HG03520 (cell line): ENCODE data around the gene RASA2.
"Not testable (repeated sequence)": the region's sequence is repeated elsewhere in the genome, so short reads cannot be mapped to it uniquely, and the experiment has no call there.

ENCODE experiments used
- ATAC-seq: cut with Tn5 transposase; IDR thresholded peaks from one replicate; pipeline ENCODE4 v1.9.1; 2021; ENCODE audit warnings: mild to moderate bottlenecking, moderate library complexity; ENCODE audit not compliant: unreplicated experiment

RASA2 gene

GRCh38 chr3:141455603-141456300 is 31.1 kb upstream of the RASA2 start:
- no peak for ATAC-seq

DNA sequence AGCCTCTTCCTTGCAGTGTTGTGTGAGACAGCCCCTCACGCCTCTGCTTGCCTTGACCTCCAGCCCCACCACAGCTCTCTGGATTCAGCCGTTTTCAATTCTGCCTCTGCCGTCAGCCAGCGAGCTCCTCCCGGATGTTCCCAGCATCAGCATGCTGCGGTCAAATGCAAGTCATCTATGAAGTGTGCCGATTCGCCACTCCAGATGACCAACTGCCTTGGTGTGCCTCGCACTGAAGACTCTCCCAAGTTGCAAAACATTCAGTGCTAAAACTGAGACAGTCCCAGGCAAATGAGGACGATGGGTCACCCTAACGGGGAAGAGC is 30.6 kb upstream of the RASA2 start:
- no peak for ATAC-seq

- ATAC-seq = no peak
Measured at GRCh38 chr3:141457624-141458236, 29.1 kb upstream of the RASA2 start.

GRCh38 chr3:141459008-141459407 is 27.8 kb upstream of the RASA2 start:
- ATAC-seq = no peak

GRCh38 chr3:141460097-141460704 is 26.6 kb upstream of the RASA2 start:
- peak; percentile 95 for ATAC-seq

- no peak for ATAC-seq
Measured at GRCh38 chr3:141462176-141462859, 24.5 kb upstream of the RASA2 start.

GRCh38 chr3:141465221-141465620 is 21.6 kb upstream of the RASA2 start:
- no peak for ATAC-seq

GRCh38 chr3:141466633-141467169 is 20.1 kb upstream of the RASA2 start:
- ATAC-seq = no peak

GRCh38 chr3:141469720-141470119 is 17.1 kb upstream of the RASA2 start:
- ATAC-seq = no peak

- no peak for ATAC-seq
Measured at GRCh38 chr3:141471160-141471559, 15.7 kb upstream of the RASA2 start.

DNA sequence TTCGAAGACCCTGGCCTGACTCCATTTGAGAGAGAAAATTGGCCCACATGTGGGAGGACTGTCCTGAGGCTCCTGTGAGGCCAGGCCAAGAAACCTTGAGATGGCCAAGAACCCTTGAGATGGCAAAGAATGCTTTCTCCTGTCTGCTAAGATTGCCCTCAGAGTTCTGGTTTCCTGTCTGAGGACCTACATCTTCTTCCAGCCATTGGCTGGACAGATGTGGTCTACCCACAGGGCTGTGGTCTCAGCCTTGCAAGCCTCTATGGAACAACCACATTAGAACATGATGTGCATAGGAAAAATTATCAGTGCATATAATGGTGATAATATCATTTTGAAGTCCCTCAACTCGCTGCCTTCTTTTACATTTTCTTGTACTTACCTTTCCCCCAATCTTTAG is 10.8 kb upstream of the RASA2 start:
- ATAC-seq = no peak

DNA sequence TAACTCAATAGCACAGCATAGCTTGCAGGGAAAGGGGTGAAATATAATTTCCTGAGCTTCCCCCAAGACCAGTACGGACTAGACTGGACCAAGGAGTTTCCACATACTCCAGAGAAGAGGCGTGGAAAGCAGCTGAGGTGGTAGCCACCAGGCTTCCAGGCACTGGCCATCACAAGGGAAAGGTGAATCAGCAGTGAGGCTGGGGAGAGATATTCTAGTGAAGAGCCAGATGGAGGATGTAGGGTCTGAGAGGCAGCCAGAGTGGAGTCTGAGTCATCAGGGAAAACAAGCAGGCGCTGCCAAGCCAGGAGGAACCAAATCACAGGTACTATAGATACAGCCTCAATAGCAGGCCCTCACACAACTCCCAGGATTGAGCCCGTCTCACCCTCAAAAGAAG is 9.6 kb upstream of the RASA2 start:
- ATAC-seq = no peak

GRCh38 chr3:141478139-141478538 is 8.7 kb upstream of the RASA2 start:
- no peak for ATAC-seq

- not testable (repeated sequence) for ATAC-seq
Measured at GRCh38 chr3:141478840-141479239, 8.0 kb upstream of the RASA2 start.

DNA sequence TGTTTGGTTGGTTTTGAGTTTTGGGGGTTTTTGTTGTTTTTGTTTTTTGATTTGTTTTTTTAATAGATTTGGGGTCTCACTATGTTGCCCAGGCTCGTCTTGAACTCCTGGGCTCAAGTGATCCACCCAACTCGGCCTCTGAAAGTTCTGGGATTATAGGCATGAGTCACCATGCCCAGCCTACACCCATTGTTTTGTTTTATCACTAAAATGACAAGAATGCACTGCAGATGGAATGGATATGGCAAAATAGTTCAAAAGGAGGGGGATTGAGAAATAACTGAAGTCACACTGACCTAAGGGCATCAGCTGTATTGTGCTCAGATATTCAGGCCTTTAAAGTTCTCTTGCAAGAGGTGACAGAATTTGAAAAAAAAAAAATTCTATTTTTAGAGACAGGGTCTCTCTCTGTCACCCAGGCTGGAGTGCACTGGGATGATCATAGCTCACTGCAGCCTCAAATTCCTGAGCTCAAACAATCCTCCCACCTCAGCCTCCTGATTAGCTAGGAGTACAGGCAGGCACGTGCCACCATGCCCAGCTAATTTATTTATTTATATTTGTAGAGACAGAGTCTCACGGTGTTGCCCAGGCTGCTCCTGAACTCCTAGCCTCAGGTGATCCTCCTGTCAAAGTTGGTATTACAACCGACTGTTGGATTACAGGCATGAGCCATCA is 4.4 kb upstream of the RASA2 start:
- ATAC-seq = no peak

GRCh38 chr3:141484701-141485287 is 2.0 kb upstream of the RASA2 start:
- no peak for ATAC-seq

DNA sequence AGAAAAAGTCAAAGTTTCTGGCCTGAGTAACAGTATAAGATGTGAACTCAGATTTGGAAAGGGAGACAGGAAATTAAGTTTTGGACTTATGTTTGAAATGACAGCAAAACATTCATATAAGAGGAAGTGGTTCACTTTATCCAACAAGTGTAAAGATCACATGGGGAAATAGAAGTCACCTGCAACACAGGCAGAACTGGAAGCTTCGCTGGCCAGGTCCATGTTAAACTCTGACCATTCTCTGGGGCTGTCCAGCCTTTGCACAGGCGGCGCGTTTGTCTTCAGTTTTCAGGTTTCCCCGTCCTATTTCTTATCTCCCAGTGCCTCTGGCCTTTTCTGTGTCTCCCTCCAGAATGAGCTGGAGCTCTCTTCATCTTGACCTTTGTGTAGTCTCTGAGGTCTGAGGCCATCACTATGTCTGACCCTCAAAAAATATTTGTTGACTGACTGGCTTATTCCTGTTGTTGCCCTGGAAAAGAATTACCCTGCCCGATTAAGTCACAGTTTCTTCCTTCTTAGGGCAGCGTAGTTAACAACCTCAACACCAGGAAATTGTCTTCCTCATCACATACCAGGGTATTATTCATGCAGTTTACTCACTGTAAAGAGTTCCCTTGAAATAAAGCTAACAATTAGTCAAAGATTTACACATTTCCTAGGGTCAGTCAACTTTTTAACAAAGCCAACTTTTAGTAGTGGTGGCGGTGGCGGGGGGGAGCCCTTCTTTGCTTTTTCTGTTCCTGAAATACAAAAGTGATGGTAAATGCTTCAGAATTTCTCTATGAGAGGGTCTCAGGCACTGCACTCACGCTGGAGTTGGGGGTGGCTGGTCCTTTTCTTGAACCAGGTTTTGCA is 959 bp upstream of the RASA2 start:
- no peak for ATAC-seq

- no peak for ATAC-seq
Measured at GRCh38 chr3:141486496-141486745, 406 bp upstream of the RASA2 start.

DNA sequence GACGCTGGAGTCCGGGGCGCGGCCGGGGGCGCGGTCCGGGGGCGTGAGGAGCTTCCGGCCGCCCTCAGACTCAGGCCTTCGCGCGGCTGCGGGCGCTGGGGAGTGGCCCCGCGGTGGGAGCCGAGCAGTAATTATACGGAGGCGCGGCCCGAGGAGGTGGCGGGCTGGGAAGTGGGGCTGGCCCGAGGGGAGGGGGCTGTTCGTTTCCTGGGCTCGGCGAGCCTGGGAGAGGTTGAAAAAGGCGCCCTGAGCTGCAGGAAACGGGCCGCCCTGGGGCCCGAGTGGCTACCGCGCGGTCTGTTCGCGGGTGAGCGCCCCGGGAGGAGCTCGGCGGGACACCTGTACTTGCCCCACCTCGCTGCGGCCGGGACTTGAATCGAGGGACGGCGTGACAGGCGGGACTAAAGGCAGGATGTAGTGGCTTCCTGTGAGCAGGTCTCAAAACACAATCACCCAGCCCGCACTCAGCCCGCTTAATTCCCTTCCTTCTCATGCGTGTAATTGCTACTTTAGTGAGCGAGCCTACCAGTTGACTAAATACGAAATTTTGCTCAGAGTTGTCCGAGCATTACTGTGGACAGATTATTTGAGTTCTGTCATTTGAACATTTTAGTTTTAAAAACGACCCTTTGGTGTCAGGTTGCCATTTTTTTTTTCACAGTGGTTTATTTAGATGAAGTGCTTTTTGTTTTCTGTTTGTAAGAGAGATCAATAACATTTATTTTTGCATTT is 860 bp downstream of the RASA2 start:
- ATAC-seq = peak; percentile 70
